WTC11 (cell line): Measurements from ENCODE around the gene ZNF532. TPM values are rescaled to one million over a fixed set of nuclear protein-coding genes. Genes with fewer than 3 reads are reported as not detected.
A peak's percentile ranks its signal among the peaks of the same experiment; 100 is the strongest.

ENCODE experiments used
- ATAC-seq: fragments of 200-7000 bp; cut with Tn5 transposase; 2 replicates; pipeline ENCODE4 v1.10.0; 2021; ENCODE audit warnings: mild to moderate bottlenecking, moderate library complexity
- CTCF ChIA-PET: fragments of 300-600 bp; sonication (Branson Sonifier 250); formaldehyde crosslinking; loops from one replicate; lab custom pipeline; 2021; ENCODE audit warnings: antibody characterized with exemption; lab: Charles Lee
- POLR2A ChIA-PET: fragments of 350-600 bp; sonication (Branson Sonifier 250); formaldehyde crosslinking; loops from one replicate; lab custom pipeline; 2021; ENCODE audit warnings: antibody characterized with exemption; lab: Charles Lee
- DNase-seq: peaks from one replicate; pipeline ENCODE4 v3.0.0; 2021; ENCODE audit warnings: low spot score
- H3K27ac Mint-ChIP-seq: 2 replicates; pipeline ENCODE4 v1.8.0; 2021; ENCODE audit warnings: mixed read lengths
- H3K27me3 Mint-ChIP-seq: 2 replicates; pipeline ENCODE4 v1.8.0; 2021; ENCODE audit warnings: low read depth, mild to moderate bottlenecking, moderate library complexity, mixed read lengths
- H3K36me3 Mint-ChIP-seq: 2 replicates; pipeline ENCODE4 v1.8.0; 2021; ENCODE audit warnings: mixed read lengths
- H3K4me1 Mint-ChIP-seq: 2 replicates; pipeline ENCODE4 v1.8.0; 2022; ENCODE audit warnings: mixed read lengths
- H3K4me3 Mint-ChIP-seq: 2 replicates; pipeline ENCODE4 v1.8.0; 2021; ENCODE audit warnings: mild to moderate bottlenecking, moderate library complexity, mixed read lengths
- H3K9me3 Mint-ChIP-seq: 2 replicates; pipeline ENCODE4 v1.8.0; 2021; ENCODE audit warnings: mixed read lengths
- AFF4 ChIP-seq: sonication (generic); formaldehyde crosslinking; IDR thresholded peaks from 2 replicates; pipeline ENCODE4 v1.8.1; 2023; ENCODE audit warnings: mild to moderate bottlenecking, missing genetic modification reagents, borderline replicate concordance
- ARID4B ChIP-seq: sonication (generic); formaldehyde crosslinking; IDR thresholded peaks from 2 replicates; pipeline ENCODE4 v1.8.0; 2023; ENCODE audit warnings: missing genetic modification reagents, mild to moderate bottlenecking, borderline replicate concordance
- CREM ChIP-seq: sonication (generic); formaldehyde crosslinking; IDR thresholded peaks from 2 replicates; pipeline ENCODE4 v1.8.1; 2022; ENCODE audit warnings: mild to moderate bottlenecking, missing genetic modification reagents, moderate library complexity
- CTCF ChIP-seq: fragments of 200-600 bp; IDR thresholded peaks from 2 replicates; pipeline ENCODE4 v1.8.0; 2022; ENCODE audit warnings: antibody characterized with exemption
- EMX1 ChIP-seq: fragments of 250-450 bp; sonication (Bioruptor Pico); IDR thresholded peaks from 2 replicates; pipeline ENCODE4 v1.8.0; 2021; ENCODE audit warnings: mild to moderate bottlenecking
- FOXJ3 ChIP-seq: sonication (generic); formaldehyde crosslinking; IDR thresholded peaks from 2 replicates; pipeline ENCODE4 v1.9.0; 2021; ENCODE audit warnings: missing genetic modification reagents, mild to moderate bottlenecking, borderline replicate concordance
- FOXK1 ChIP-seq: sonication (generic); formaldehyde crosslinking; IDR thresholded peaks from 2 replicates; pipeline ENCODE4 v1.8.0; 2022; ENCODE audit warnings: mild to moderate bottlenecking, moderate library complexity, missing genetic modification reagents
- KAT7 ChIP-seq: sonication (generic); formaldehyde crosslinking; IDR thresholded peaks from 2 replicates; pipeline ENCODE4 v1.8.1; 2023; ENCODE audit warnings: missing genetic modification reagents, mild to moderate bottlenecking, borderline replicate concordance
- MLX ChIP-seq: sonication (generic); formaldehyde crosslinking; IDR thresholded peaks from 2 replicates; pipeline ENCODE4 v1.8.1; 2023; ENCODE audit warnings: mild to moderate bottlenecking, missing genetic modification reagents, moderate library complexity
- MYBL2 ChIP-seq: sonication (generic); formaldehyde crosslinking; IDR thresholded peaks from 2 replicates; pipeline ENCODE4 v1.8.1; 2023; ENCODE audit warnings: mild to moderate bottlenecking, moderate library complexity, missing genetic modification reagents
- PRRX2 ChIP-seq: fragments of 250-450 bp; sonication (Bioruptor Pico); IDR thresholded peaks from 2 replicates; pipeline ENCODE4 v1.8.0; 2021; ENCODE audit warnings: mild to moderate bottlenecking
- SMAD3 ChIP-seq: sonication (generic); formaldehyde crosslinking; IDR thresholded peaks from 2 replicates; pipeline ENCODE4 v1.8.0; 2022; ENCODE audit warnings: missing genetic modification reagents, mild to moderate bottlenecking, borderline replicate concordance
- SP1 ChIP-seq: sonication (generic); formaldehyde crosslinking; conservative IDR thresholded peaks from 2 replicates; pipeline ENCODE4 v1.8.1; 2022; ENCODE audit warnings: missing genetic modification reagents
- STAT6 ChIP-seq: sonication (generic); formaldehyde crosslinking; conservative IDR thresholded peaks from 2 replicates; pipeline ENCODE4 v1.8.1; 2023; ENCODE audit warnings: mild to moderate bottlenecking, low read depth, missing genetic modification reagents, moderate library complexity
- USF1 ChIP-seq: sonication (generic); formaldehyde crosslinking; IDR thresholded peaks from 2 replicates; pipeline ENCODE4 v1.8.0; 2022; ENCODE audit warnings: mild to moderate bottlenecking, missing genetic modification reagents
- ZMAT4 ChIP-seq: fragments of 250-450 bp; sonication (Bioruptor Pico); IDR thresholded peaks from 2 replicates; pipeline ENCODE4 v1.9.0; 2021; ENCODE audit warnings: mild to moderate bottlenecking
- ZNF263 ChIP-seq: sonication (generic); formaldehyde crosslinking; IDR thresholded peaks from 2 replicates; pipeline ENCODE4 v1.8.1; 2022; ENCODE audit warnings: low read depth, mild to moderate bottlenecking, moderate library complexity, missing genetic modification reagents
- total RNA-seq: library from RNA; stranded (reverse); gene quantifications from 3 replicates; pipeline ENCODE4 v1.2.3, GENCODE V29; 2021

Gene ZNF532
- total RNA-seq, 1 experiment from 2014 or later = 171 TPM

- POLR2A ChIA-PET = no interaction called here
- CTCF ChIA-PET = interaction anchor here (0.6 kb wide), 1 partner anchor 96 kb away, joined by 3 read pairs; no protein-coding TSS in a partner anchor
- Mint-ChIP-seq H3K9me3 (no peaks in the 10 kb centered on the region), H3K27me3 (no peaks in the 10 kb centered on the region), H3K4me3 (no peak overlapping the region), H3K27ac (no peak overlapping the region), H3K4me1 (peaks cover 11% of the 10 kb centered on the region), H3K36me3 (peaks cover 65% of the 10 kb centered on the region)
- no peak for TF ChIP-seq FOXK1 (CRISPR knock-in tag)
- no peak for TF ChIP-seq USF1 (CRISPR knock-in tag)
- TF ChIP-seq SMAD3 (CRISPR knock-in tag) = no peak
- no peak for TF ChIP-seq FOXJ3
- no peak for TF ChIP-seq ZMAT4 (CRISPR knock-in tag)
- TF ChIP-seq KAT7 (CRISPR knock-in tag) = no peak
- no peak for TF ChIP-seq ARID4B (CRISPR knock-in tag)
- TF ChIP-seq AFF4 = no peak
- no peak for TF ChIP-seq PRRX2 (CRISPR knock-in tag)
- ATAC-seq (no peak), DNase-seq (no peak)
Observed at GRCh38 chr18:58955001-58955400, 90.3 kb downstream of the ZNF532 start.

- Mint-ChIP-seq H3K27ac (peak overlapping the region; percentile 29; the same call in 1 of the 2 replicates), H3K36me3 (peaks cover 67% of the 10 kb centered on the region), H3K9me3 (no peaks in the 10 kb centered on the region), H3K27me3 (no peaks in the 10 kb centered on the region), H3K4me1 (peaks cover 11% of the 10 kb centered on the region), H3K4me3 (no peak overlapping the region)
- ChIA-PET POLR2A (no interaction called here), CTCF (no interaction called here)
- no peak for ATAC-seq
- DNase-seq = no peak
- TF ChIP-seq MYBL2 (CRISPR knock-in tag) = no peak
- TF ChIP-seq STAT6 (CRISPR knock-in tag) = no peak
- TF ChIP-seq CREM (CRISPR knock-in tag) = no peak
- no peak for TF ChIP-seq MLX
- no peak for TF ChIP-seq CTCF
- TF ChIP-seq EMX1 = no peak
- no peak for TF ChIP-seq ZNF263
- TF ChIP-seq SP1 (CRISPR knock-in tag) = no peak
- TF ChIP-seq ZMAT4 (CRISPR knock-in tag) = no peak
Observed at GRCh38 chr18:58955738-58956137, 91.1 kb downstream of the ZNF532 start.
